ENCODE measurements around the gene WDR18.

WDR18 gene

GRCh38 chr19:960020-960419 is 24.1 kb upstream of the WDR18 start:
- no peak for DNase-seq (ENCODE audit: low read depth, low spot score)
- H3K36me3 ChIP-seq (ENCODE audit: insufficient read depth, low read length), result peaks cover 4% of the 10 kb centered on the region
- TF ChIP-seq EZH2 (IDR thresholded peaks at IDR 0.05) (no peak), FOXP2 (optimal IDR thresholded peaks at IDR 0.05; ENCODE audit: control extremely low read depth, extremely low read length, insufficient read depth) (no peak), POLR2AphosphoS5 (IDR thresholded peaks at IDR 0.05; ENCODE audit: borderline replicate concordance, low read depth, low read length) (no peak)
- H3K4me3 ChIP-seq, result no peak overlapping the region
- H3K9me3 ChIP-seq (ENCODE audit: low read depth, low read length), result no peaks in the 10 kb centered on the region
- H3K9ac ChIP-seq (ENCODE audit: insufficient read length), result no peak overlapping the region
- no peak overlapping the region for H3K27ac ChIP-seq

GRCh38 chr19:960601-960938 is 23.6 kb upstream of the WDR18 start:
- Histone ChIP-seq H3K9me3 (ENCODE audit: low read depth, low read length) (no peaks in the 10 kb centered on the region), H3K9ac (ENCODE audit: insufficient read length) (no peak overlapping the region), H3K27ac (no peak overlapping the region), H3K36me3 (ENCODE audit: insufficient read depth, low read length) (peaks cover 10% of the 10 kb centered on the region), H3K4me3 (no peak overlapping the region)
- no peak for TF ChIP-seq EZH2 (IDR thresholded peaks at IDR 0.05)
- TF ChIP-seq POLR2AphosphoS5 (IDR thresholded peaks at IDR 0.05; ENCODE audit: borderline replicate concordance, low read depth, low read length), result no peak
- TF ChIP-seq FOXP2 (optimal IDR thresholded peaks at IDR 0.05; ENCODE audit: control extremely low read depth, extremely low read length, insufficient read depth), result no peak
- no peak for DNase-seq (ENCODE audit: low read depth, low spot score)

- Histone ChIP-seq H3K4me3 (no peak overlapping the region), H3K27ac (no peak overlapping the region), H3K9me3 (ENCODE audit: low read depth, low read length) (no peaks in the 10 kb centered on the region), H3K36me3 (ENCODE audit: insufficient read depth, low read length) (peaks cover 14% of the 10 kb centered on the region), H3K9ac (ENCODE audit: insufficient read length) (no peak overlapping the region)
- no peak for DNase-seq (ENCODE audit: low read depth, low spot score)
- no peak for TF ChIP-seq POLR2AphosphoS5 (IDR thresholded peaks at IDR 0.05; ENCODE audit: borderline replicate concordance, low read depth, low read length)
- TF ChIP-seq EZH2 (IDR thresholded peaks at IDR 0.05), result no peak
- no peak for TF ChIP-seq FOXP2 (optimal IDR thresholded peaks at IDR 0.05; ENCODE audit: control extremely low read depth, extremely low read length, insufficient read depth)
Measured at GRCh38 chr19:961866-962620, 22.1 kb upstream of the WDR18 start.

- DNase-seq (ENCODE audit: low read depth, low spot score), result no peak
- TF ChIP-seq EZH2 (IDR thresholded peaks at IDR 0.05) (no peak), FOXP2 (optimal IDR thresholded peaks at IDR 0.05; ENCODE audit: control extremely low read depth, extremely low read length, insufficient read depth) (no peak), POLR2AphosphoS5 (IDR thresholded peaks at IDR 0.05; ENCODE audit: borderline replicate concordance, low read depth, low read length) (no peak)
- Histone ChIP-seq H3K36me3 (ENCODE audit: insufficient read depth, low read length) (peaks cover 14% of the 10 kb centered on the region), H3K9ac (ENCODE audit: insufficient read length) (no peak overlapping the region), H3K4me3 (no peak overlapping the region), H3K9me3 (ENCODE audit: low read depth, low read length) (no peaks in the 10 kb centered on the region), H3K27ac (no peak overlapping the region)
Measured at GRCh38 chr19:962683-963400, 21.3 kb upstream of the WDR18 start.

- H3K9ac ChIP-seq (ENCODE audit: insufficient read length), result no peak overlapping the region
- H3K36me3 ChIP-seq (ENCODE audit: insufficient read depth, low read length), result peaks cover 17% of the 10 kb centered on the region
- no peaks in the 10 kb centered on the region for H3K9me3 ChIP-seq (ENCODE audit: low read depth, low read length)
- H3K27ac ChIP-seq, result no peak overlapping the region
- TF ChIP-seq EZH2 (IDR thresholded peaks at IDR 0.05) (no peak), POLR2AphosphoS5 (IDR thresholded peaks at IDR 0.05; ENCODE audit: borderline replicate concordance, low read depth, low read length) (no peak), FOXP2 (optimal IDR thresholded peaks at IDR 0.05; ENCODE audit: control extremely low read depth, extremely low read length, insufficient read depth) (no peak)
- H3K4me3 ChIP-seq, result no peak overlapping the region
- no peak for DNase-seq (ENCODE audit: low read depth, low spot score)
Measured at GRCh38 chr19:963486-963951, 20.6 kb upstream of the WDR18 start.

GRCh38 chr19:964116-964520 is 20.0 kb upstream of the WDR18 start:
- no peak overlapping the region for H3K9ac ChIP-seq (ENCODE audit: insufficient read length)
- no peak for DNase-seq (ENCODE audit: low read depth, low spot score)
- no peak overlapping the region for H3K27ac ChIP-seq
- H3K9me3 ChIP-seq (ENCODE audit: low read depth, low read length), result no peaks in the 10 kb centered on the region
- TF ChIP-seq FOXP2 (optimal IDR thresholded peaks at IDR 0.05; ENCODE audit: control extremely low read depth, extremely low read length, insufficient read depth) (no peak), EZH2 (IDR thresholded peaks at IDR 0.05) (no peak), POLR2AphosphoS5 (IDR thresholded peaks at IDR 0.05; ENCODE audit: borderline replicate concordance, low read depth, low read length) (no peak)
- no peak overlapping the region for H3K4me3 ChIP-seq
- peaks cover 20% of the 10 kb centered on the region for H3K36me3 ChIP-seq (ENCODE audit: insufficient read depth, low read length)

GRCh38 chr19:964761-965694 is 19.1 kb upstream of the WDR18 start:
- H3K36me3 ChIP-seq (ENCODE audit: insufficient read depth, low read length), result peaks cover 20% of the 10 kb centered on the region
- H3K9ac ChIP-seq (ENCODE audit: insufficient read length), result no peak overlapping the region
- no peak for DNase-seq (ENCODE audit: low read depth, low spot score)
- no peaks in the 10 kb centered on the region for H3K9me3 ChIP-seq (ENCODE audit: low read depth, low read length)
- no peak for TF ChIP-seq EZH2 (IDR thresholded peaks at IDR 0.05)
- no peak overlapping the region for H3K4me3 ChIP-seq
- no peak overlapping the region for H3K27ac ChIP-seq

GRCh38 chr19:966485-967088 is 17.6 kb upstream of the WDR18 start:
- peaks cover 31% of the 10 kb centered on the region for H3K36me3 ChIP-seq (ENCODE audit: insufficient read depth, low read length)
- H3K9me3 ChIP-seq (ENCODE audit: low read depth, low read length), result no peaks in the 10 kb centered on the region
- no peak overlapping the region for H3K4me3 ChIP-seq
- TF ChIP-seq POLR2AphosphoS5 (IDR thresholded peaks at IDR 0.05; ENCODE audit: borderline replicate concordance, low read depth, low read length), result no peak
- no peak for TF ChIP-seq FOXP2 (optimal IDR thresholded peaks at IDR 0.05; ENCODE audit: control extremely low read depth, extremely low read length, insufficient read depth)
- TF ChIP-seq EZH2 (IDR thresholded peaks at IDR 0.05), result no peak
- DNase-seq (ENCODE audit: low read depth, low spot score), result no peak
- no peak overlapping the region for H3K27ac ChIP-seq
- H3K9ac ChIP-seq (ENCODE audit: insufficient read length), result no peak overlapping the region

Data from SK-N-MC (cell line).